Activated naive CD4-positive, alpha-beta T cell treated with anti-CD3 and anti-CD28 coated beads, Interleukin-2, amount 50 U/mL, for 24 hours (primary cell): ENCODE measurements around the gene F13A1.
"Not testable (repeated sequence)": the region's sequence is repeated elsewhere in the genome, so short reads cannot be mapped to it uniquely, and the experiment has no call there.

ENCODE experiments used
- H3K27ac Mint-ChIP-seq: one replicate; pipeline ENCODE4 v1.8.0; 2021; ENCODE audit warnings: mild to moderate bottlenecking, mixed read lengths
- H3K27me3 Mint-ChIP-seq: one replicate; pipeline ENCODE4 v1.8.0; 2021; ENCODE audit warnings: mixed read lengths
- H3K36me3 Mint-ChIP-seq: one replicate; pipeline ENCODE4 v1.8.0; 2021; ENCODE audit warnings: mixed read lengths
- H3K4me1 Mint-ChIP-seq: one replicate; pipeline ENCODE4 v1.8.0; 2021; ENCODE audit warnings: mixed read lengths
- H3K4me3 Mint-ChIP-seq: one replicate; pipeline ENCODE4 v1.8.0; 2021; ENCODE audit warnings: mild to moderate bottlenecking, mixed read lengths
- H3K9me3 Mint-ChIP-seq: one replicate; pipeline ENCODE4 v1.8.0; 2021; ENCODE audit warnings: mixed read lengths

Gene F13A1

DNA sequence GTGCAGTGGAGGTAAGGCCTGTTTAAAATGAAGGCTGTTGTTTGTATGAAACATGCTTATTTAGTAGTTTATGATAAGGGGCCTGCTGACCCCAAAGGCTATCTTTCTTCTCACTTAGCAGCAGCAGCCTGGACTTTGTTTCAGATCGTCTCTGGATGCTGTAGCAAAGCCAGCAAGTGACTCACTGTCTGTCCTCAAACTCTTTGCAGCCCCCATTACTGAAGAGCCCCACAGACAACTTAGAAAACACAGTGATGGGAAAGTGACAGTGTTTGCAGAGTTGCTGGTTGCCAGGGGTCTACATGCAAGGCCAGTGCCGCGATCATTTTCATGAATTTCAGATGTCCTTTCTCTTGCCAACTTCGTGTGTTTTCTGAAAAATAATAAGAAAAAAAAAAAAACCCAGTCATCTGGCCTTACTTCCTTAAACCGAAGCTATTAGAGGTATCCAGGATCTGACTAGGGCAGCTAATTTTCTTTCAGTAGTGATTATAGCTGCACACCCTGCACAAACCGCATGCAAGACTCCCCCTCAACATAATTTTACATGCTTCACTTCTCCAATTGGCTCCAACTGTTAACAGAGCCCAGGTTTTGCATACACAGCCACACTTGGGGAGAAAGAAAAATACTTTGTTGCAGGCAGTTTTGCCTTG is 11.6 kb upstream of the F13A1 start:
- peaks cover 5% of the 10 kb centered on the region for H3K4me1 Mint-ChIP-seq
- H3K9me3 Mint-ChIP-seq = no peaks in the 10 kb centered on the region
- no peak overlapping the region for H3K27ac Mint-ChIP-seq
- H3K36me3 Mint-ChIP-seq = no peaks in the 10 kb centered on the region
- H3K27me3 Mint-ChIP-seq = peaks cover 4% of the 10 kb centered on the region
- H3K4me3 Mint-ChIP-seq = no peak overlapping the region

DNA sequence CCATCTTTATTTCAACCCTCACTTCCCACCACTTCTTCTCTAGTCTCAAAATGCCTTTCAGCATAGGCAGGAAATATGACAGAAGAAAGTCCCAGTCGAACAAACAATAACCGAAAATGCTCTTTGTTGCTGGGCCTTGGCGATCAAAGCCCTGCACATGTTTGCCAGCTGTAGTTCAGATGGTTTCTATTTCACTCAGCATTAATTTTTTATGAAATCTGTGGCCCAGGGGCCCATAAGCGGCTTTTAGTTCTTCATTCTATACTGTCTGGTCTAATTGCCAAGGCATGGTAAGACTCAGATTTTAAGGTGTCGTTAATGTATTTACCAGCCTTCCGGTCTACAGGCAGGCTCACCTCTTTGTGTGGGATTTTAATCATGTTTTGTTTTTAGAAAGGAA is 10.9 kb upstream of the F13A1 start:
- no peak overlapping the region for H3K4me3 Mint-ChIP-seq
- no peak overlapping the region for H3K27ac Mint-ChIP-seq
- no peaks in the 10 kb centered on the region for H3K9me3 Mint-ChIP-seq
- H3K27me3 Mint-ChIP-seq = peaks cover 2% of the 10 kb centered on the region
- H3K36me3 Mint-ChIP-seq = no peaks in the 10 kb centered on the region
- peaks cover 5% of the 10 kb centered on the region for H3K4me1 Mint-ChIP-seq

- Mint-ChIP-seq H3K9me3 (no peaks in the 10 kb centered on the region), H3K27me3 (peaks cover 2% of the 10 kb centered on the region), H3K4me1 (peaks cover 5% of the 10 kb centered on the region), H3K36me3 (no peaks in the 10 kb centered on the region), H3K27ac (no peak overlapping the region), H3K4me3 (no peak overlapping the region)
Measured at GRCh38 chr6:6330407-6330806, 9.9 kb upstream of the F13A1 start.

DNA sequence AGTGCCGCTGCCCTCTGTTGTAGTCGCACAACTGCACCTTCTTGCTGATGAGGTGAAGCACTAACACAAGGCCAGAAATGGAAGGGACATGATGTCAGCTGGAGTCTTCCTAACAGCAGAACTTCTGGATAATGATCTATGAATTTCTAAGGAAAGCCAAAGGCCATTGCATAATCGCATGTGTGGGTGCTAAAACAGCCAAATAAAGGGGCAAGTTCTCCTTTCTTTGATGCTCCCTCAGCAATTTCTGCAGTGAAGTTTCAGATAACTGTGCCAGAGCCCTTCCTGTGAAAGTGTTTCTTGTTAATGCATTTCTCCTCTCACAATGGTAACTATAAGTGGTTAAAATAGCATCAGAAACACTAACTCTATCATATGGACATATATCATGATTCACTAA is 8.0 kb upstream of the F13A1 start:
- H3K4me1 Mint-ChIP-seq = peaks cover 5% of the 10 kb centered on the region
- no peaks in the 10 kb centered on the region for H3K9me3 Mint-ChIP-seq
- H3K27ac Mint-ChIP-seq = no peak overlapping the region
- H3K27me3 Mint-ChIP-seq = peaks cover 2% of the 10 kb centered on the region
- no peak overlapping the region for H3K4me3 Mint-ChIP-seq
- no peaks in the 10 kb centered on the region for H3K36me3 Mint-ChIP-seq

DNA sequence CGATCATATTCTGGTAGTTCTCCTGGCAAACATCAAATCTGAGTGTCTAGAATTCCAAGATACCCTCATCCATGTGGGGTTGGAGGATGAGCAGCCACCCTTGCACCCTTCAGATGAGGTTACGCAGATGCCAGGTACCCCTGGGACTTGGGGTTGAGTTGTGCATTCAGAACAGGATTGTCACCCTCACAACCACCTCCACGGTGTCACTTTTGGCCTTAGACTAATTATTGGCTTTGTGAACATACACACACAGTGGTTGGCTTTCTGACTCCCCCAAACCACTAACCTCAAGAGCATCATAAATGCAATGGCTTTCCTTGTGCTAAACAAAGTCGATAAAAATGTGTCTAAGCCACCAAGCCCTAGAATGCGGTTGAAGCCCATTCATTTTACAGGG is 2.9 kb upstream of the F13A1 start:
- no peak overlapping the region for H3K27ac Mint-ChIP-seq
- H3K4me3 Mint-ChIP-seq = no peak overlapping the region
- no peaks in the 10 kb centered on the region for H3K4me1 Mint-ChIP-seq
- peaks cover 34% of the 10 kb centered on the region for H3K27me3 Mint-ChIP-seq
- H3K9me3 Mint-ChIP-seq = no peaks in the 10 kb centered on the region
- no peaks in the 10 kb centered on the region for H3K36me3 Mint-ChIP-seq

- Mint-ChIP-seq H3K9me3 (no peaks in the 10 kb centered on the region), H3K27ac (no peak overlapping the region)
Measured at GRCh38 chr6:6320901-6321300, 439 bp upstream of the F13A1 start.

GRCh38 chr6:6317825-6318733 is 2.4 kb downstream of the F13A1 start:
- H3K27me3 Mint-ChIP-seq = peaks cover 45% of the 10 kb centered on the region
- no peaks in the 10 kb centered on the region for H3K9me3 Mint-ChIP-seq
- no peak overlapping the region for H3K27ac Mint-ChIP-seq
- no peaks in the 10 kb centered on the region for H3K36me3 Mint-ChIP-seq
- H3K4me1 Mint-ChIP-seq = no peaks in the 10 kb centered on the region
- H3K4me3 Mint-ChIP-seq = no peak overlapping the region

More at GRCh38 chr6:6320901-6321300, 439 bp upstream of the F13A1 start:
- Mint-ChIP-seq H3K36me3 (no peaks in the 10 kb centered on the region), H3K27me3 (peaks cover 34% of the 10 kb centered on the region), H3K4me3 (no peak overlapping the region), H3K4me1 (no peaks in the 10 kb centered on the region)

GRCh38 chr6:6317386-6317785 is 3.1 kb downstream of the F13A1 start:
- no peak overlapping the region for H3K4me3 Mint-ChIP-seq
- H3K27me3 Mint-ChIP-seq = peaks cover 39% of the 10 kb centered on the region
- no peaks in the 10 kb centered on the region for H3K4me1 Mint-ChIP-seq
- H3K27ac Mint-ChIP-seq = no peak overlapping the region
- H3K9me3 Mint-ChIP-seq = no peaks in the 10 kb centered on the region
- no peaks in the 10 kb centered on the region for H3K36me3 Mint-ChIP-seq

DNA sequence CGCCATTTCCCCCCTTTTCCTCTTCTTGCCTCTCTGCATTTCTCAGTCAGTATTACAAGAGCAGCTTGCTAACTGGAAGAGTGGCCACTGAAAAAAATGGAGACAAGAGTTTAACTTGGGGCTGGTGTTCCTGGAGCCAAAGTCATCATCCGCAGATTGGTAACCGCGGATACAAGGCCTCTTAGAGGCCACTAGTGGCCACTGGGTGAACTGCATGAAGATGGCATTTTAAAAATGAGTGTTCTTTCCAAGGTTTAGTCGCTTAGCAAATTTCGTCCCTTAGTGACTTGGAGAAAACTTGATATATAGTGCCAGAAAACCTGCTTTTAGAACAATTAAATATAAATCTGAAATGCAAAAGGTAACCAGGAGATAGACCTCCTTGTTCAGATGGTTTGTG is 4.8 kb downstream of the F13A1 start:
- Mint-ChIP-seq H3K36me3 (no peaks in the 10 kb centered on the region), H3K4me3 (no peak overlapping the region), H3K9me3 (no peaks in the 10 kb centered on the region), H3K4me1 (no peaks in the 10 kb centered on the region), H3K27me3 (peaks cover 32% of the 10 kb centered on the region), H3K27ac (no peak overlapping the region)

GRCh38 chr6:6314596-6314995 is 5.9 kb downstream of the F13A1 start:
- peaks cover 27% of the 10 kb centered on the region for H3K27me3 Mint-ChIP-seq
- no peak overlapping the region for H3K27ac Mint-ChIP-seq
- no peaks in the 10 kb centered on the region for H3K9me3 Mint-ChIP-seq
- no peaks in the 10 kb centered on the region for H3K36me3 Mint-ChIP-seq
- H3K4me1 Mint-ChIP-seq = no peaks in the 10 kb centered on the region
- H3K4me3 Mint-ChIP-seq = no peak overlapping the region

DNA sequence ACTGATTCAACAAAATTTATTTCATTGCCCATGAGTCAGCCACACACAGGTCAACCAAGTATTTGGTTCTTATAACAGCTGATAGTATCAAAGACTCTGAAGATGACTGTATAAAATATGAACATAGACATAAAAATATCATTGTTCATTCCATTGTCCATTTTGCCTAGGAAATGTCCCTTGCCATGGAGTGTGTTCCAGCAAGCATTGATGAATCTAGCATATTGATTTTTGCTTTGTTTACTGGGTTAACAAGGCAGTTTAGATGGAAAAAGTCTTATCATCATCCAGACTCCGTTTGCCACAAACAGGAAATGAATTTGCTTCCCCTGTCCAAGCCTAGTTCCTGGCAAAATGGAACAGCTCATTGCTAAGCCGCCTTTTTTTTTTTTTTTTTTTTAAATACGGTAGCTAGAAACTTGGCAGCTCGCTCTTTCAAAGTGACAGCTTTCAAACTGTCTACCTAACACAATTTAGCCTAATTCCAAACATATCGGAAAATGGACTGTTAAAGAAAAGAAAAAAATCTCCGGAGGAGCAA is 7.5 kb downstream of the F13A1 start:
- Mint-ChIP-seq H3K9me3 (no peaks in the 10 kb centered on the region), H3K4me3 (no peak overlapping the region), H3K4me1 (no peaks in the 10 kb centered on the region), H3K36me3 (no peaks in the 10 kb centered on the region), H3K27me3 (peaks cover 24% of the 10 kb centered on the region), H3K27ac (no peak overlapping the region)

DNA sequence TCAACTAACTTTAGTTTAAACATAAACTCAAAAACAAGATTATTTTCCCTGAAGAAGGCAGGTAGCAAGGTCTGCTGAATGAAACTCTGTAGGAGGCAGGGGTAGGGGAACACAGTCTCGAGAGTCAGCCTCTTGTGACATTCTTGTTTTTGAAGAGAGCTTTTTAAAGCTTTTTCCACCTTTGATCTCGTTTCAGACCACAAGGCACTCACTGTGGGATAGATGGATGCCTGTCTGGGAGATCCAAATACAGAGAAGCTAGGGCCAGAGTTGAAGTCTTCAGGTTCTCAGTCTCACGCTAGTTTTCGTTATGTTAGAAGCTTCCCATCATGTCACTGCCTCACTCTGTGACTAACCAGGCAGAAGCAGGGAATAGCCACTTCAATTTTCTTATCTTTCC is 14.9 kb downstream of the F13A1 start:
- Mint-ChIP-seq H3K4me1 (no peaks in the 10 kb centered on the region), H3K27me3 (peaks cover 11% of the 10 kb centered on the region), H3K9me3 (no peaks in the 10 kb centered on the region), H3K27ac (no peak overlapping the region), H3K4me3 (no peak overlapping the region), H3K36me3 (no peaks in the 10 kb centered on the region)

- not testable (repeated sequence) for H3K4me3 Mint-ChIP-seq, H3K27ac Mint-ChIP-seq, H3K36me3 Mint-ChIP-seq, H3K9me3 Mint-ChIP-seq, H3K4me1 Mint-ChIP-seq, H3K27me3 Mint-ChIP-seq
Measured at GRCh38 chr6:6300383-6300782, 20.1 kb downstream of the F13A1 start.

DNA sequence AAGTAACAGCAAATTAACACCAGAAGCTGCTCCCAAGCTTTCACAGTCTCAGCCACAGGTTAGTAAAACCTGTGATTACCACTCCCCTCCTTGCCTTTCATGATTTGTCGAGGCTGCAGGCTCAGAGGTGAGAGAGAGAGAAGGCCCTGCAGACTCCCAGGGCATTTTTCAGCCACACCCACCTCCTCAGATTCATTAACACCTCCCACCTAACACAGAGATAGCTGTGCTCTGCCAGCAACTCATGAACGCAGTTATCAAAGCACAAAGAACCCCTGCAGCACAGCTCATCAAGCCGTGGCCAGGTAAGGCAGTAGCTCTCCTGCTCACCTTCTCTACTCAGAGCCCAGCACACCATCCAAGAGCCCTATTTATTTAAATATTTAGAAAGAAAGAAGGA is 27.1 kb downstream of the F13A1 start:
- Mint-ChIP-seq H3K36me3 (no peaks in the 10 kb centered on the region), H3K27me3 (peaks cover 10% of the 10 kb centered on the region), H3K9me3 (no peaks in the 10 kb centered on the region), H3K4me3 (no peak overlapping the region), H3K27ac (no peak overlapping the region), H3K4me1 (no peaks in the 10 kb centered on the region)

GRCh38 chr6:6287415-6287814 is 33.0 kb downstream of the F13A1 start:
- H3K36me3 Mint-ChIP-seq = no peaks in the 10 kb centered on the region
- peaks cover 10% of the 10 kb centered on the region for H3K27me3 Mint-ChIP-seq
- H3K9me3 Mint-ChIP-seq = no peaks in the 10 kb centered on the region
- no peaks in the 10 kb centered on the region for H3K4me1 Mint-ChIP-seq
- no peak overlapping the region for H3K27ac Mint-ChIP-seq
- H3K4me3 Mint-ChIP-seq = no peak overlapping the region

DNA sequence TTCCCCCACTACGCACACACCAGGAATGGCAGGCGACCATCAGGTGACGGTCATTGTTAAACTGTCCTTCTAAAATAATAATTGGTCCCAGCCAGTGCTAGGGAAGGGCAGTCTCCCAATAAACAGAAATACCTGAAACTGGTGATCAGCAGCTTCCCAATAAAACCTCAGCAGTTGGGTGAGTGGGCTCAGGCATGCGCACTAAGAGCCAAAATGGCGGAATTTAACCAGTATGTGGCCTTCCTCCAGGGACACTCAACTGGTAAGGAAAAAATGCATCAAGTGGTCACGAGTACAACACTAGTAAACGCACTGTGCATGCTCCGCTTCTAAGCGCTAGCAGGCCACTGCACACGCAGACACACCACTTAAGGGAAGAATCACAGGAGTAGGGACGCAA is 34.8 kb downstream of the F13A1 start:
- Mint-ChIP-seq H3K4me3 (no peak overlapping the region), H3K27ac (no peak overlapping the region), H3K4me1 (no peaks in the 10 kb centered on the region)

More for the DNA sequence above, 34.8 kb downstream of the F13A1 start:
- no peaks in the 10 kb centered on the region for H3K36me3 Mint-ChIP-seq
- H3K27me3 Mint-ChIP-seq = peaks cover 1% of the 10 kb centered on the region
- H3K9me3 Mint-ChIP-seq = no peaks in the 10 kb centered on the region
